ENCODE results near the gene ZNF518B.

Gene ZNF518B

GRCh38 chr4:10416441-10416840, 40.8 kb downstream of the ZNF518B start:
- no peak for DNase-seq
- TF ChIP-seq CTCF (IDR thresholded peaks at IDR 0.05; ENCODE audit: low read depth, low read length, missing control alignments), result no peak

GRCh38 chr4:10413177-10413576, 44.0 kb downstream of the ZNF518B start:
- H3K36me3 ChIP-seq (replicated peaks), result no peaks in the 10 kb centered on the region
- TF ChIP-seq CTCF (IDR thresholded peaks at IDR 0.05; ENCODE audit: low read depth, low read length, missing control alignments), result no peak
- no peak overlapping the region for H3K27ac ChIP-seq
- no peak for DNase-seq
- no peaks in the 10 kb centered on the region for H3K27me3 ChIP-seq (replicated peaks)
- in situ Hi-C loops (cut with HindIII; ENCODE audit: low pct_ligation_motif_present, low sequenced_read_pairs), result no loop called here
- H3K4me3 ChIP-seq (ENCODE audit: low read depth, low read length), result no peak overlapping the region

More at GRCh38 chr4:10416441-10416840, 40.8 kb downstream of the ZNF518B start:
- in situ Hi-C loops (cut with HindIII; ENCODE audit: low pct_ligation_motif_present, low sequenced_read_pairs), result no loop called here
- H3K36me3 ChIP-seq (replicated peaks), result no peaks in the 10 kb centered on the region
- no peak overlapping the region for H3K4me3 ChIP-seq (ENCODE audit: low read depth, low read length)
- H3K27me3 ChIP-seq (replicated peaks), result no peaks in the 10 kb centered on the region
- H3K27ac ChIP-seq, result no peak overlapping the region

- no peak for TF ChIP-seq CTCF (IDR thresholded peaks at IDR 0.05; ENCODE audit: low read depth, low read length, missing control alignments)
- DNase-seq, result no peak
- no peak overlapping the region for H3K4me3 ChIP-seq (ENCODE audit: low read depth, low read length)
- no peak overlapping the region for H3K27ac ChIP-seq
- no peaks in the 10 kb centered on the region for H3K36me3 ChIP-seq (replicated peaks)
- in situ Hi-C loops (cut with HindIII; ENCODE audit: low pct_ligation_motif_present, low sequenced_read_pairs), result no loop called here
- peaks cover 2% of the 10 kb centered on the region for H3K27me3 ChIP-seq (replicated peaks)
Measured at GRCh38 chr4:10405672-10406071, 51.6 kb downstream of the ZNF518B start.

GRCh38 chr4:10403633-10404445, 53.4 kb downstream of the ZNF518B start:
- in situ Hi-C loops (cut with HindIII; ENCODE audit: low pct_ligation_motif_present, low sequenced_read_pairs), result no loop called here
- no peak overlapping the region for H3K4me3 ChIP-seq (ENCODE audit: low read depth, low read length)
- H3K27me3 ChIP-seq (replicated peaks), result peaks cover 2% of the 10 kb centered on the region
- peak; percentile 28 for TF ChIP-seq CTCF (IDR thresholded peaks at IDR 0.05; ENCODE audit: low read depth, low read length, missing control alignments)
- H3K36me3 ChIP-seq (replicated peaks), result no peaks in the 10 kb centered on the region
- H3K27ac ChIP-seq, result no peak overlapping the region
- DNase-seq, result peak; percentile 37

GRCh38 chr4:10395971-10396580, 61.1 kb downstream of the ZNF518B start:
- no peak overlapping the region for H3K27ac ChIP-seq
- H3K27me3 ChIP-seq (replicated peaks), result no peaks in the 10 kb centered on the region
- no peaks in the 10 kb centered on the region for H3K36me3 ChIP-seq (replicated peaks)
- H3K4me3 ChIP-seq (ENCODE audit: low read depth, low read length), result no peak overlapping the region
- TF ChIP-seq CTCF (IDR thresholded peaks at IDR 0.05; ENCODE audit: low read depth, low read length, missing control alignments), result no peak
- no peak for DNase-seq
- in situ Hi-C loops (cut with HindIII; ENCODE audit: low pct_ligation_motif_present, low sequenced_read_pairs), result no loop called here

Data from brain microvascular endothelial cell (primary cell).